MM.1S (cell line): ENCODE data around the gene SLC5A5.

Source experiments
- DNase-seq: peaks from one replicate; pipeline ENCODE4 v3.0.0-alpha.2; 2015
- H2AFZ ChIP-seq: fragments of 300-600 bp; sonication (generic); 2 replicates; pipeline ENCODE4 v1.6.0; 2016; ENCODE audit warnings: antibody characterized with exemption, low read length
- H3F3A ChIP-seq: fragments of 300-600 bp; sonication (generic); 2 replicates; pipeline ENCODE4 v1.6.1; 2016; ENCODE audit warnings: mild to moderate bottlenecking, antibody characterized with exemption, low read length, moderate library complexity, mixed read lengths; ENCODE audit not compliant: insufficient read depth
- H3K27ac ChIP-seq: fragments of 300-600 bp; sonication (generic); 2 replicates; pipeline ENCODE4 v1.5.1; 2016; ENCODE audit warnings: mild to moderate bottlenecking, low read length
- H3K27me3 ChIP-seq: fragments of 300-600 bp; sonication (generic); replicated peaks from 2 replicates; pipeline ENCODE4 v1.6.0; 2016; ENCODE audit warnings: low read length; ENCODE audit not compliant: insufficient read depth
- H3K36me3 ChIP-seq: fragments of 300-600 bp; sonication (generic); replicated peaks from 2 replicates; pipeline ENCODE4 v1.6.1; 2016; ENCODE audit warnings: mild to moderate bottlenecking, low read length, mixed read lengths; ENCODE audit not compliant: insufficient read depth
- H3K4me1 ChIP-seq: fragments of 300-600 bp; sonication (generic); 2 replicates; pipeline ENCODE4 v1.6.1; 2016; ENCODE audit warnings: low read length, mixed read lengths
- H3K4me2 ChIP-seq: fragments of 300-600 bp; sonication (generic); 2 replicates; pipeline ENCODE4 v1.6.0; 2016; ENCODE audit warnings: low read depth, low read length
- H3K4me3 ChIP-seq: fragments of 300-600 bp; sonication (generic); 2 replicates; pipeline ENCODE4 v1.5.1; 2016; ENCODE audit warnings: low read length, mixed read lengths
- H3K79me2 ChIP-seq: fragments of 300-600 bp; sonication (generic); 2 replicates; pipeline ENCODE4 v1.6.1; 2016; ENCODE audit warnings: mixed run types, low read length, mixed read lengths
- H3K9ac ChIP-seq: fragments of 300-600 bp; sonication (generic); 2 replicates; pipeline ENCODE4 v1.6.1; 2016; ENCODE audit warnings: low read length, mixed read lengths
- H3K9me2 ChIP-seq: fragments of 300-600 bp; sonication (generic); replicated peaks from 2 replicates; pipeline ENCODE4 v1.6.1; 2016; ENCODE audit warnings: mild to moderate bottlenecking, low read length, mixed read lengths; ENCODE audit not compliant: insufficient read depth
- H3K9me3 ChIP-seq: fragments of 300-600 bp; sonication (generic); replicated peaks from 2 replicates; pipeline ENCODE4 v1.6.1; 2016; ENCODE audit warnings: mild to moderate bottlenecking, low read length, mixed read lengths; ENCODE audit not compliant: insufficient read depth
- H4K20me1 ChIP-seq: fragments of 300-600 bp; sonication (generic); 2 replicates; pipeline ENCODE4 v1.6.1; 2016; ENCODE audit warnings: mild to moderate bottlenecking, low read length, moderate library complexity, mixed read lengths; ENCODE audit not compliant: insufficient read depth
- CTCF ChIP-seq: fragments of 300-600 bp; sonication (generic); IDR thresholded peaks from 2 replicates; pipeline ENCODE4 v1.5.1; 2016; ENCODE audit warnings: antibody characterized with exemption, low read length, mixed read lengths
- EZH2 ChIP-seq: fragments of 300-600 bp; sonication (generic); optimal IDR thresholded peaks from 2 replicates; pipeline ENCODE3; 2017; ENCODE audit warnings: low read depth, mild to moderate bottlenecking, antibody characterized with exemption, low read length, mixed read lengths
- EZH2phosphoT487 ChIP-seq: fragments of 300-600 bp; sonication (generic); IDR thresholded peaks from 2 replicates; pipeline ENCODE4 v1.6.1; 2018; ENCODE audit warnings: antibody characterized with exemption, low read length

Gene SLC5A5

GRCh38 chr19:17874758-17875135 is 3.0 kb downstream of the SLC5A5 start:
- Histone ChIP-seq H3F3A (no peaks in the 10 kb centered on the region), H3K27ac (no peak overlapping the region), H3K9me3 (no peaks in the 10 kb centered on the region), H3K4me1 (no peaks in the 10 kb centered on the region), H3K36me3 (no peaks in the 10 kb centered on the region), H3K79me2 (no peaks in the 10 kb centered on the region), H4K20me1 (no peaks in the 10 kb centered on the region), H3K4me3 (no peak overlapping the region), H3K27me3 (peaks cover 69% of the 10 kb centered on the region), H3K9me2 (no peaks in the 10 kb centered on the region), H3K9ac (no peak overlapping the region), H2AFZ (no peak overlapping the region), H3K4me2 (no peak overlapping the region)
- DNase-seq, result no peak
- TF ChIP-seq CTCF, result no peak
- no peak for TF ChIP-seq EZH2phosphoT487
- TF ChIP-seq EZH2, result no peak

GRCh38 chr19:17877696-17878095 is 6.0 kb downstream of the SLC5A5 start:
- no peaks in the 10 kb centered on the region for H4K20me1 ChIP-seq
- peaks cover 68% of the 10 kb centered on the region for H3K27me3 ChIP-seq
- TF ChIP-seq EZH2 (no peak), CTCF (no peak), EZH2phosphoT487 (no peak)
- H3K4me3 ChIP-seq, result no peak overlapping the region
- H3K9ac ChIP-seq, result no peak overlapping the region
- DNase-seq, result no peak
- no peaks in the 10 kb centered on the region for H3F3A ChIP-seq
- H2AFZ ChIP-seq, result no peak overlapping the region
- H3K9me2 ChIP-seq, result no peaks in the 10 kb centered on the region
- no peak overlapping the region for H3K27ac ChIP-seq
- H3K79me2 ChIP-seq, result no peaks in the 10 kb centered on the region
- no peaks in the 10 kb centered on the region for H3K36me3 ChIP-seq
- no peaks in the 10 kb centered on the region for H3K4me1 ChIP-seq
- no peaks in the 10 kb centered on the region for H3K9me3 ChIP-seq
- no peak overlapping the region for H3K4me2 ChIP-seq

- Histone ChIP-seq H4K20me1 (no peaks in the 10 kb centered on the region), H3K27ac (no peak overlapping the region), H3K79me2 (no peaks in the 10 kb centered on the region), H3F3A (no peaks in the 10 kb centered on the region), H3K4me1 (no peaks in the 10 kb centered on the region), H3K9ac (no peak overlapping the region), H2AFZ (no peak overlapping the region), H3K9me2 (no peaks in the 10 kb centered on the region), H3K9me3 (no peaks in the 10 kb centered on the region), H3K36me3 (no peaks in the 10 kb centered on the region), H3K4me3 (no peak overlapping the region), H3K27me3 (peaks cover 65% of the 10 kb centered on the region), H3K4me2 (no peak overlapping the region)
- DNase-seq, result no peak
- TF ChIP-seq EZH2phosphoT487, result no peak
- TF ChIP-seq CTCF, result no peak
- no peak for TF ChIP-seq EZH2
Measured at GRCh38 chr19:17879466-17879865, 7.7 kb downstream of the SLC5A5 start.
